ENCODE data around the gene CYP4A22.
"Not testable (repeated sequence)": the region's sequence is repeated elsewhere in the genome, so short reads cannot be mapped to it uniquely, and the experiment has no call there.

CYP4A22 gene, protein sequence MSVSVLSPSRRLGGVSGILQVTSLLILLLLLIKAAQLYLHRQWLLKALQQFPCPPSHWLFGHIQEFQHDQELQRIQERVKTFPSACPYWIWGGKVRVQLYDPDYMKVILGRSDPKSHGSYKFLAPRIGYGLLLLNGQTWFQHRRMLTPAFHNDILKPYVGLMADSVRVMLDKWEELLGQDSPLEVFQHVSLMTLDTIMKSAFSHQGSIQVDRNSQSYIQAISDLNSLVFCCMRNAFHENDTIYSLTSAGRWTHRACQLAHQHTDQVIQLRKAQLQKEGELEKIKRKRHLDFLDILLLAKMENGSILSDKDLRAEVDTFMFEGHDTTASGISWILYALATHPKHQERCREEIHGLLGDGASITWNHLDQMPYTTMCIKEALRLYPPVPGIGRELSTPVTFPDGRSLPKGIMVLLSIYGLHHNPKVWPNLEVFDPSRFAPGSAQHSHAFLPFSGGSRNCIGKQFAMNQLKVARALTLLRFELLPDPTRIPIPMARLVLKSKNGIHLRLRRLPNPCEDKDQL

DNA sequence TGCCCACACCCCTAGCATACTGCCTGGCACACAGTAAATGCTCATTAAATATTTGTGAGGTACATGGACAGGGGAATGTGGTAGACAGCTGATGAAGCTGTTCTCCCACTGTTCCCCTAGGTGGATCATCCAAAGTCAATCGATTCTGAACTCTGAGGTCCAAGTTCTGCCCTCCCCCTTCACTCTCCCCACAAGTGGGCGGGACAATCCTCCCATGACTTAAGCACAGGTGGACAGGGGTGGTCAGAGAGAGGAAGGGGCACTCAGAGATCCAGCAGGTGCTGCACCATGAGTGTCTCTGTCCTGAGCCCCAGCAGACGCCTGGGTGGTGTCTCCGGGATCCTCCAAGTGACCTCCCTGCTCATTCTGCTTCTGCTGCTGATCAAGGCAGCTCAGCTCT, at the start of gene CYP4A22:
TSS of gene CYP4A22 (plus strand) at position 244 of the 400 bp plus-strand sequence. CDS start at position 289, 45 bp downstream.
- no peak for DNase-seq

GRCh38 chr1:47089356-47089755, 47.9 kb upstream of the CYP4A22 start:
- not testable (repeated sequence) for DNase-seq

DNA sequence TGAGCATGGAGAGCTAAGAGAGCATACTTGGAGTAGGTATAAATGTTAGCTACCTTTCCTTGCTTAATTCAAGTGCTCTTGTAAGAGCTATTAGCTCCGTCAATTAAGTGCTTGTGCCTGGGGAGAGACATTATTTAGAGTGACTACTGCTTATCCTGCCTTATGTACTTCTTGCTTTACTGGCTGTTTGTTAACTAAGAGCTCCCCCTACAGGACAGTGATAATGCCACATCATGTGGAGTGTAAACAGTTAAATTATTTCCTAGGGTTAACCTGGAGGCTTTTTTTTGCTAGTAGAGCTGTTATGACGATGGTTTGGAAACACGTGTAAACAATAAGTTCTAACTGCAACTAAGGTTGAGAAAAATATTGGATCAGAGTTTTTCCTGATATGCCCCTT, 45.8 kb upstream of the CYP4A22 start:
- DNase-seq = not testable (repeated sequence)

DNA sequence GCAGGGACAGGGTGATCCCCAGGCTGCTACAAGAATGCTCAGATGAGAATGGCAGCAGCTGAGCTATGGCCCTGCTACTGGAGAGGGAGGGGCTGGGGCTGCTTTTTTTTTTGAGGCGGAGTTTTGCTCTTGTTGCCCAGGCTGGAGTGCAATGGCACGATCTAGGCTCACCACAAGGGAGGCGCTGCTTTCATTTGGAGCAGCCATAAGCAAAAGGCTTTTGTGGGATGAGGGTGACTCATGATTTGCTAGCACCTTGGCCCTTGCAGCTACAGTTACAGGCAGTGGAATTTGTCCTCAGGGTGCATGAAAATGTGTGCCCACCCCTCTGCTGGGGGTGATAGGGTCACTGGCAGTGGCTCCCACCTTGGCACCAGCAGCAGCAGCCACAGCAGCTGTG, 32.4 kb upstream of the CYP4A22 start:
- no peak for DNase-seq

- no peak for DNase-seq
Measured at GRCh38 chr1:47106792-47107191, 30.4 kb upstream of the CYP4A22 start.

DNA sequence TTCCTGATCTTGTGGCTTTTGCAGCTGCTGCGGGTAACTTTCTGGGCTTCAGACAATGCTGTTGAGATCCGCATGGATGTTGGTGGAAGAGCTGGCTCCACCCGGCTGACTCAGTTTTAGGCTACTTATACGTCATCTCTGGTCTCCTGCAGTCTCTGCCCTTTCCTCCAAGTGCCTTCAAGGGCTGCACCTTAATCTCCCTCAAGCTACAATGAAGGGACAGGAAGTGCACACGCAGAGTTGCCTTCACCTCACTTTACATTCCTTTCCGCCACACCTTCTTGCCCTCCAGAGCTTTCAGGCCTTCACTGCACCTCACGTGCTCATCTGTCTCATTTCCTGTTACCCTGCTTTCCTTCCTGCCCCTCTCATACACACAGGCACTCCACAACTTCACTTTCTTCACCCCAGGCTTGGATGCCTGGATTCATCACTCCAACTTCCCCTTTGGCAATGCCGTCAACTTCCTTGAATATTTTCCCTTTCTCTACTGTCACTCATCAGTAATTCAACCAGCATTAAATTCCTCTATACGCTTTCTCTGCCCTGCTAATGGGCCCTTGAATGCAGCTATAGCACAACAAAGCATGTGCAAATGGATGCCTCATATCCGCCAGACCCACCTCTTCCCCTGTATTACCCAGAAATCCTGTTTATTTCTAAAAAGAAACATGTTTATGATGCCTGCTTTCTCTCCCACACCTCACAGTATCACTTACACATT, 29.2 kb upstream of the CYP4A22 start:
- DNase-seq = not testable (repeated sequence)

GRCh38 chr1:47109482-47109881, 27.8 kb upstream of the CYP4A22 start:
- not testable (repeated sequence) for DNase-seq

DNA sequence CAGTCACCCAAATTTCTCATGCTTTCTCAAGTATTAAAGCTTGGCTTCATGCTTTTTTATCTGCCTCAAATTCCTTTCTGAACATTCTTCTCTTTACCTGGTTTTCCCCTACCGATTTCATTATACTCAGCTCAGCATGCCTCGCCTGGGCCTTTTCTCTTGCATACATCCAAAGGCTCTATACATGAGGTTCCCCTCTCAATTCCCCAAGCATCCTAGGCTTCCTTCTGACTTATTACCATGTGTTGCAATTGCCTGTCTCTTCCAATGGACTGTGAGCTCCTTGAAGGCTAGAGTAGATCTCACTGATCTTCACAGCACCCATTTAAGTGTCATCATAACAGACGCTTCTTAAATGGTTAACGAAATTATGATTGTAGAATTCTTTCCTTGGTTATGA, 24.1 kb upstream of the CYP4A22 start:
- no peak for DNase-seq

DNA sequence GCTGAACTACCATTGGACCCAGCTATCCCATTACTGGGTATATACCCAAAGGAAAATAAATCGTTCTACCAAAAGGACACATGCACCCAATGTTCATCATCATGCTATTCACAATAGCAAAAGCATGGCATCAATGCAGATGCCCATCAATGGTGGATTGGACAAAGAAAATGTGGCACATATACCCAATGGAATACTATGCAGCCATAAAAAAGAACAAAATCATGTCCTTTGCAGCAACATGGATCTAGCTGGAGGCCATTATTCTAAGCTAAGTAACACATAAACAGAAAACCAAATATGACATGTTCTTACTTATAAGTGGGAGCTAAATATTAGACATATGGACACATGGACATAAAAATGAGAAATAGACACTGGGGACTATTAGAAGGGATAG, 16.2 kb upstream of the CYP4A22 start:
- not testable (repeated sequence) for DNase-seq

- DNase-seq = not testable (repeated sequence)
Measured at GRCh38 chr1:47124834-47125233, 12.4 kb upstream of the CYP4A22 start.

DNA sequence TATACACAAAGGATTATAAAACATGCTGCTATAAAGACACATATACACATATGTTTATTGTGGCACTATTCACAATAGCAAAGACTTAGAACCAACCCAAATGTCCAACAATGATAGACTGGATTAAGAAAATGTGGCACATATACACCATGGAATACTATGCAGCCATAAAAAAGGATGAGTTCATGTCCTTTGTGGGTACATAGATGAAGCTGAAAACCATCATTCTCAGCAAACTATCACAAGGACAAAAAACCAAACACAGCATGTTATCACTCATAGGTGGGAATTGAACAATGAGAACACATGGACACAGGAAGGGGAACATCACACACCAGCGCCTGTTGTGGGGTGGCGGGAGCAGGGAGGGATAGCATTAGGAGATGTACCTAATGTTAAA, 10.2 kb upstream of the CYP4A22 start:
- not testable (repeated sequence) for DNase-seq

DNA sequence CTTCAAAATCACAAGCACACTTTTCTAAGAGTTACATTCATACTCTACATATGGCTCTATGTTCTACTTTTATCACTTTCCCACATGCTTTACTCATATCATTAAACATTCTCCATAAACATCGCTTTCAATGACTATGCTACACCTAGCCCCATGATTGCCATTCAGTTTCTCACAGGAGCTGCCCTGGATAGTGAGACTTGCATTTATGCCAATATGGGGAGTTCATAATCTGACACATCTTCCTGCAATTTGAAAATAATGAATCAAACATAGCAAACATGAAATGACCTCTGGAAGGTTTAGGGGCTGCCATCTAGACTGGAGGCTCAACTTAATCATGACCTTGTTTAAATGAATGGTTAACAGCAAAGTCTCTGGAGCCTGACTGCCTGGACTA, 9.0 kb upstream of the CYP4A22 start:
- DNase-seq = no peak

DNA sequence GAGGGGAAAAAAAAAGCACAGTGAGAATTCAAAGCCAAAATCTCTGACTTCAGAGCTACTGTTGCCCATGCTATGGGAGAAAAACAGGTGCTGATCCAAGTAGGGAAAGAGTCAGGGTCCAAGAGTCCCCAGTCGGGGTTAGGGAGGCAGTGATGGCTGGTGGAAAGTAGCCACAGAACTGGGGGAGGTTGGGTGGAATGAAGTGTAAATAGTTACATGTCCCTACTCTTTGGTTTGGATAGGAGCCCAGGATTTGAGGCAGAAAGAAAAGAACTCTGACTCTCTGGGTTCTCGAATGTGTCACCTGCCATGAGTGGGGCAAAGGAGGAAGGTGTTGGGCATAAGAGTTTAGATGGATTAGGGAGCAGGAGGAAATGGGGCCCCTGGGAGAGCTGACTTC, 8.4 kb upstream of the CYP4A22 start:
- DNase-seq = not testable (repeated sequence)

- DNase-seq = not testable (repeated sequence)
Measured at GRCh38 chr1:47129489-47130230, 7.6 kb upstream of the CYP4A22 start.

DNA sequence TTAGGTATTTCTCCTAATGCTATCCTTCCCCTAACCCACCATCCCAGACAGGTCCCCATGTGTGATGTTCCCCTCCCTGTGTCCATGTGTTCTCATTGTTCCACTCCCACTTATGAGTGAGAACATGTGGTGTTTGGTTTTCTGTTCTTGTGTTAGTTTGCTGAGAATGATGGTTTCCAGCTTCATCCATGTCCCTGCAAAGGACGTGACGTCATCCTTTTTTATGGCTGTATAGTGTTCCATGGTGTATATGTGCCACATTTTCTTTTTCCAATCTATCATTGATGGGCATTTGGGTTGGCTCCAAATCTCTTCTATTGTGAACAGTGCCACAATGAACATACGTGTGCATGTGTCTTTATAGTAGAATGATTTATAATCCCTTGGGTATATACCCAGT, 4.6 kb upstream of the CYP4A22 start:
- not testable (repeated sequence) for DNase-seq

DNA sequence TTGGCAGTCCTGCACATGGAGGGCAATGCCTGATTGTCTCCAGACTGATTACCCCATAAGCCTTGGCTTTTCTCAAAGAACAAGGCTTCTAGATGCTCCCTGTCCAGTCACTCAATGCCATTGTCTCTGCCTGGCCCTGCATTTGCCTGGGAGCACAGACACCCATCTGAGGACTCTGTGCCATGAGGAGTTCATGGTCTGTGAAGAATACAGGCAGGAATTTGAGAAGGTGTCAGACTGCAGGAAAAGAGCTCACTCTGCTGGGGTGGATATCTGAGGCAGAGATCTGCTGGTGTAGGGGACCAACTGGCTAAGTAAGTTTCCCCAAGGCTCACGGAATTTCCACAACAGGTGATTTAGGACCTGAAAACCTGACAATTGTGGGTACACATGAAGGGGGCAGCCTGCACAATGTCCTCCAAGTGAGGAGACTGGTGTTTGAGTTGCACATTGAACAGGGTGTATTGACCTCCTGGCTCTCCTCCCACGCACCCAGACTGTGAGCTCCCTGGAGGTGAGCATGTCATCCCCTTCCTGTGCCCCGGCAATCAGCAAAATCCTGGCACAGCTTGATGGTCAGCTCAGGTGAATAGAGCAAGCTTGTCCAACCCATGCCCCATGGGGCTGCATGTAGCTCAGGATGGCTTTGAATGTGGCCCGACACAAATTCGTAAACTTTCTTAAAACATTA, 829 bp downstream of the CYP4A22 start:
- DNase-seq = no peak

DNA sequence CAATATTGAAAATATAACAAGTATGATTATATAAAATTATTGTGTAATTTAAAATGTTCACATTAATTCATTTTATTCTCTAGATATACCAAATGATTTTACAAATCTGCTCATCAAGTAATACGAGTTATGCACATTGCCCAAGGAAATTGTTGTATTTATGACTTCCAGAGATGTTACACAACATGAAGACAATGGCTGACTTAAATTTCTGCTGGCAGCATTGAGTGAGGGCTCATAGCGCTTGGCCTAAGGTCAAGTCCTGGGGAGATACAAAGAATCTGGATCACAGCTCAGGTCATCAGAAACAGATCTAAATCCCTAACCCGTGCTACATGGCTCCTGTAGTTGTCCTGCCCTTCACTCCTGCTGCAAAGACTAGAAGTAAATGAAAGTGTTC, 3.1 kb downstream of the CYP4A22 start:
- not testable (repeated sequence) for DNase-seq

- not testable (repeated sequence) for DNase-seq
Measured at GRCh38 chr1:47143654-47144053, 6.4 kb downstream of the CYP4A22 start.

GRCh38 chr1:47146495-47146894, 9.3 kb downstream of the CYP4A22 start:
- DNase-seq = not testable (repeated sequence)

DNA sequence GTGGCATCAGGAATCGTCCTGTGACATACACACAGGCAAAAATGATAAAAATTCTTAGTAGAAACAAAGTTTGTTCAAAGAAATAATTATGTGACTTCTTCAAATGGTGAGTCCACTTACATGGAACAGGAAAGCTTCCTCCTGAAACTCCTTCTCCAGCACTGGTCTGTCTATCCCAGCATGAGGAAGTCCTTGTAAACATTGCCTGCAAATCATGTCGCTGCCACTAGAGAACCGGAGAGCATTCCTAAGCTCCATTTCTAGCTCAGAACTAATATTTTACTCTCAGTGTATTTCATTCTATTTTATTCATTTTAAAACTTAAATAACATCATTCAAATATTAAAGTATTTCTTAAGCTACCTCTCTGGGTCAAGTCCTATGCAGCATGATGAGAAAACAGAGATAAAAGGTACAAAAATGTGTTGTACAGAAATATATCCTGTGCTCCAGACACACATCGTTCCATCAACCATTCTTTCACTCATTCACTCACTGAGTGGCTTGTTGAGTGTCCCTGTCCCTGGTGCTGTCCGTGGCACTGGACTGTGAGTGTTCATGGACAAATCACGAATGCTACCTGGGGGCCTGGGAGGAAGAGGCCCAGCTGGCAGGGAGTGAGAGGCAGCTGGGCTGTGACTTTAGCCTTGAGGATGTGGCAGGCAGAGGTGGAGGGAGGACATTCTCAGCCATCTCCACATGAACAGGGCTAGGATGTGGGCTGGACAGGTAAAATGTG, 10.0 kb downstream of the CYP4A22 start:
- no peak for DNase-seq

GRCh38 chr1:47149162-47149561, 11.9 kb downstream of the CYP4A22 start:
- not testable (repeated sequence) for DNase-seq

DNA sequence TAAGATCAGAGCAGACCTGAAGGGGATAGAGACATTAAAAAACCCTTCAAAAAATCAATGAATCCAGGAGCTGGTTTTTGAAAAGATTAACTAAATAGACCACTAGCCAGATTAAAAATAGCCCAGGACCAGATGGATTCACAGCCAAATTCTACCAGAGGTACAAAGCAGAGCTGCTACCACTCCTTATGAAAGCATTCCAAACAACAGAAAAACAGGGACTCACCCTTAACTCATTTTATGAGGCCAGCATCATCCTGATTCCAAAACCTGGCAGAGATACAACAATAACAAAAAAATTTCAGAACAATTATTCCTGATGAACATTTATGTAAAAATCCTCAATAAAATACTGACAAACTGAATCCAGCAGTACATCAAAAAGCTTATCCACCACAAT, 19.2 kb downstream of the CYP4A22 start:
- DNase-seq = not testable (repeated sequence)

Measured in activated CD8-positive, alpha-beta memory T cell treated with anti-CD3 and anti-CD28 coated beads for 24 hours (primary cell).